Mesenteric fat pad (tissue), 1 donor: Measurements from ENCODE around the gene ME3. TPM values are rescaled to one million over a fixed set of nuclear protein-coding genes. Genes with fewer than 3 reads are reported as not detected.
"Not testable (repeated sequence)": the region's sequence is repeated elsewhere in the genome, so short reads cannot be mapped to it uniquely, and the experiment has no call there.

ENCODE experiments used
- DNase-seq: peaks from one replicate; pipeline ENCODE4 v3.0.0-alpha.2; 2020; ENCODE audit warnings: low spot score
- total RNA-seq: library from RNA; stranded (reverse); fragmentation: NEBNext Ultra II Directional; extraction: Animal tissue kit (Norgen Biotek cat#: 25700); gene quantifications from one replicate; pipeline ENCODE4 v1.2.1, GENCODE V29; 2021
- donor health status: DM: yes; HTN: yes; CAD: no.

ME3 gene
- total RNA-seq, 1 donor from 2014 or later = 49.4 TPM

DNA sequence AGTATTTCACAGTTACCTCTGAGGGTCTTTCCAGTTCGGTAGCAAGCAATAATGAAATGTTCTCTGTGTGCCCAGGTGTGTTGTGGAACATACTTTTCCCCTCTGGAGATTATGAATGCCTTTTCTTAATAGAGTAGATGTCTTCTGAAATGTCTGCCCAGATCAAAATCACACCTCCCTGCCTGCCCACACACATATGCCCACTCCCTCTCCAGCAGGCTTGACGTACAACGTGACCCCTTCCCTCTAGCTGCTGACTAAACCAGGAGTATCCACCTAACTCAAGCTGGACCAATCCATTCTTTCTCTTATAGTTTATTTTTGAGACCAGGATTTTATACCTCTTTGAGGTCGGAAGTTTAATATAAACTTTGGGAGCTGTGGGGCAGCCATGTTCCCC, 48.7 kb downstream of the ME3 start:
- no peak for DNase-seq

DNA sequence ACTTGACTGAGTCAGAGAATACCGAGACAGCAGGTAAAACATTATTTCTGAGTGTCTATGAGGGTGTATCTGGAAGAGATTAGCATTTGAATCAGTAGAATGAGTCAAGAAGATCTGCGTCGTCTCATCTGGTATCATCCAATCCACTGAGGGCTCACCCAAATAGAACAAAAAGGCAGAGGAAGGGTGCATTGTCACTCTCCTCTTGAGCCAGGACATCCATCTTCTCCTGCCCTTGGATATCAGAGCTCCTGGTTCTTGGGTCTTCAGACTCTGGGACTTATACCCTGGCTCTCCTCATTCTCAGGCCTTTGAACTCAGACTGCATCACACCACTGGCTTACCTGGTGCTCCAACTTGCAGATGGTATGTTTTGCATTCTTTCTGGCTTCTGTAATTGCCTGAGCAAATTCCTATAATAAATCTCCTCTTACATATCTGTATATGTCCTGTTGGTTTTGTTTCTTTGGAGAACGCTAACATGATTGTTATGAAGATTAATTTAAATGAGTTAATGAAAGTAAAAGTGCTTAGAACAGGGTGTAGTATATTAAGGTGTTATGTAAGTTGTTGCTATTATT, 49.3 kb downstream of the ME3 start:
- DNase-seq = no peak

DNA sequence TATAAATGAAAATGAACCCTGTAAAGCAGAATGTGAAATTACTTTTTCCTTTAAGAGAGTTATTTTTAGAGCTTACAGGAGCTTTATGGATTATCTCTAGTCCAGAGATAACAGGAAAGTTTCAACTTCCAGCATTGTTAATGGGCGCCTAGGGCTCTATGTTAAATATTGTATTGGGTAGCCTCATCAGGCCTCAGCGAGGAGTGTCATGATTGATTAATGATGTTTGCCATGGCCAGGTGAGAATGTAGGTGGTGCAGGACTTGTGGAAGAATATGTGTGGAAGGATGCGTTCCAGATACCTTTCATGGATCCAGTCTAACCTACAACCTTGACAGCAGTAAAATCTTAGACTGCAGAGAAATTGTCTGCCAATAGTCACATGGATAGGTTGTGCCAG, 50.6 kb downstream of the ME3 start:
- no peak for DNase-seq

DNA sequence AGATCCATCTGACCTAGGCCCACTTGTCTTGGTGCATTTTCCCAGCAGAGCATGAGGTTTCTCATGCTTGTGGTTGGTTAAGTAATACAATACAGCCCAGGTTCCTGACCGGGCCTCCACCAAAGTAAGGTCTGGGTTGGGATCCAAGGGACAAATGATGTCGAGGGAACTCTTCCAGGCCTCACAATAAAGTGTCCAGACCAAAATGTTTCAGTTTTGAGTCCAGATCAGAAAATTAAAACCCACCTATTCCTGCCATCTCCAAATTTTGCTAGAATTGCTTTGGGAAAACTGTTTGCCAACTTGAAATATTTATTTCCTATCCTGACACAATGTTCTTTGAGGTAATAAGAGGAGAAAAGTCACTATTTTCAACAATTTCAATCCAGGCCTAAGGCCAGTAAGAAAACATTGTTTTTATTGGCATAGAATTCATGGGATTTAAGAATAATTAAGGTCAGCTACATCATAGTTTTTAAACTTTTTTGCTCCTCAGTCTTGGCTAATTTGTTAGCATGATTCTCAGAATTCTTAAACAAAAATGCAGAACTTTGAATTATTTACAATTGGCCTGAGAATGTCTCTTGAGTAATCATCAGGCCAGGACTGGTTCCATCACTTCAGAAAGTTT, 51.4 kb downstream of the ME3 start:
- DNase-seq = no peak

DNA sequence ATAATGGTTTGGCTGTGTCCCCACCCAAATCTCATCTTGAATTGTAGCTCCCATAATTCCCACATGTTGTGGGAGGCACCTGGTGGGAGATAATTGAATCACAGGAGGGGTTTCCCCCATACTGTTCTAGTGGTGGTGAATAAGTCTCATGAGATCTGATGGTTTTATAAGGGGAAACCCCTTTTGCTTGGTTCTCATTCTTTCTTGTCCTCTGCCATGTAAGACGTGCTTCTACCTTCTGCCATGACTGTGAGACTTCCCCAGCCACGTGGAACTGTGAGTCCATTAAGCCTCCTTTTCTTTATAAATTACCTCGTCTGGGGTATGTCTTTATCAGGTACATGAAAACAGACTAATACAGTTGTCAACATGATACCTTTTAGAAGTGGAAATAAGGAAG, 53.0 kb downstream of the ME3 start:
- DNase-seq = not testable (repeated sequence)

DNA sequence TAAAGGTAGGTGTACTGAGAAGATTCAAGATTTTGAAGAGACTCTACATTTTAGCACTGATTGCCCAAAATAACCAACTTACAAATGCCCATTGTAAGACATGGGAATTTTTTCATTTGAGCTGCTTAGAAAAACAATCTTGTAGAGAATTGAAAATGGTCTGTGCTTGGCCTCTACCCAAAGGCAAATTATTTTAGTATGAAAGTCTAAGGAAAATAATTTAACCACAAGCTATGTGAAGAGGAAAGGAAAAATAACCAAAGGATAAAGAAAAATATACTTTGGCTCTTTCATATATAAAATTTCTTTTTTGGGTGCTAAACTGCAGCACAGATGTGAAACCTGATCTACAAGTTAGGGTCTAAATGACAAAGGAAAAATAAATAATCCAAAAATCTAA, 54.9 kb downstream of the ME3 start:
- DNase-seq = no peak

DNA sequence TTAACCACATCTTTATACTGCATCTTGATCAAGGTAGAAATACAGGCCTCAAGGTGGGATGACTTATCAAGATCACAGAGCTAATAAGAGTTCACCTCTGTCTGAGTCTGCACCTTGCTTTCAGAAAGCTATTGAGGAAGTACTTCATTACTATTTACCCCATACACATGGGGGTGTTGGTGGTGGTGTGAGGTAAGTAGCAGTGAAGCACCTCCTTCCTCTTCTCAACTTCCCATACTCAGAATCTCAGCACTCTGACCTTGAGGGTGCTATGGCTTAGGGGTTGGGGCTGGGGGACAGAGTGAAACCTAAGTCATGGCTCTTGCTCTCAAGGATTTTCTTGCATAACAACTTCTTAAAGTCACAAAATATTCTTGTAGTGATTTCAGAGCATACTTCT, 56.9 kb downstream of the ME3 start:
- DNase-seq = no peak

DNA sequence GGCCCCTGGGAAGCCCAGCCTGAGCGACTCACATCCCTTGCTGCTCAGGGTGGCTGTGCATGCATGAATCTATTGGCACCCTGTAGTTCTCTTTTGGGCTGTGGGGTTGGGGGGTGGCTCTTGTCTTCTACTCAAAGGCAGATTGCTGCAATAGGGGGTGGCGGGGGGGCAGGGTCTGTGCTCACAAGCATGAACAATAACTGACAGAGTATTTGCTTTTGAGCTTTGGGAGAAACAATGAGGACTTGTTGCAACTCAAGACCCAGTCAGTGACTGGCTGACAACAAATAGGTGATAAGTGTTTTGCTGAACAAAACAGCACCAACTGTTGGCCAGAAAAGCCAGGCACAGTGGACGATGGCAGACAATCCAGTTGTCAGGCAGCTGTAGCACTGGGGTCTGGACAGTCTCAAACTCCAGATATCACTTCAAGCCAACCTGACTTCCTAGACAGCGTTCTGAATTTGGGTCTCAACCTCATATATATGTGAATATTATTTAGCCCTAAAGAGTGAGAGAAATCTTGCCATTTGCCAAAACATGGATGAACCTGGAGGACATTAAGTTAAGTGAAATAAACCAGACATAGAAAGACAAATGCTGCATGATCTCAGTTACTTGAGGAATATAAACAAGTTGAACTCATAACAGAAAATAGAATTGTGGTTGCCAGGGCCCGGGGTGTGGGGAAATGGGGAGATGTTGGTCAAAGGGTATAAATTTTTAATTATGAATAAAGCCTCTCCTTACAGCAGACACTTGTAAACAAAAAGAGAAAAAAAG, 61.7 kb downstream of the ME3 start:
- no peak for DNase-seq

DNA sequence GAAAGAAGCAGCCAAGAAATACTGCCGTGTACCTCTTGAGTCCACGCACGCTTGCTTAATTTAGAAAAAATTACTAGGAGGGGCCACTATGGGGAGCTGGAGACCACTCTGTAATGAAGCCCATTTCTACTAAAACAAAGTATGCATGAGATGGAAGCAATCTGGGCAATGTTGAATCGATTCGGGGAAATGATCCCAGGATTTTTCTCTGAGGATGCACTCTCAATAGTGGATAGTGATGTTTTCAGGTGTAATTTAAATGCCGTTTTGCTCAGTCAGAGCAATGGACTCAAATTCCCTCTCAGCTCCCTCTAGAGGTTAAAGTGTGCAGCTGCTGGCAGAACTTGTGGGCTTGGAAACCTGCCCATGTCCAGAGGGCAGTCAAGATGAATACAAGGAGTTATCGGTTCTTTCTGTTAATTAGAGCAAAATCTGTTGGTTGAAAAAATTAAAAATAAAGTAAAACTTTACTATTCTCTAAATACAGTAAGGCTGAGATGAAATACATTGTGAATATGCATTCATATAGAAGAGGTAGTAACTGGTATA, 64.1 kb downstream of the ME3 start:
- no peak for DNase-seq

DNA sequence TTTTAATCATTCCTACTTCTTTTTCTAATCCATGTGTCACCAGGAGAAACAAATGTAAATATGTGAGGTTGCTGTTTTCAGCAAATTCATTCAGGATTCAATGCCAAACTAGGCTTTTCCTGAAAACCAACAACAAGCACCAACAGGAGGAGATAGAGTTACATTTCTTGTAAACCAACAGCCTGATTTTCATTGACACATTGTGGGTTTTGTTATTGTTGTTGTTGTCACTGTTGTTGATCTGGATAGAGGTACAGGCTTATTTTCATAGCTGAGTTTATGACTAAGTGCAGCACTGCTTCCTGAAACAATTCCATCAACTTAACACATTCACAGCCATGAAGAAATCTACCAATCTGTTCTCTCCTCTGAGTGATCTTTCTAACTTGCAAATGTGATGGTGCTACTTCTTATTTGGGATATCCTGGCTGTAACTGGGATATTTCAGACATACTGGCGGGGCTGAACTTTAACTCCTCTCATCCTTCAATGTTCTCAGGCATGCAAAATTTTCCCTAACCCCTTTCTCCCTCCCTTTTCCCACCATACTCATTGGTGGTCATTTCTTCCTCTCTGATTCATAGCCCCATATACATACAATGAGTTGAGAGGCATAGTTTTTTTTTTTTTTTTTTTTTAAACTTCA, 65.5 kb downstream of the ME3 start:
- DNase-seq = no peak

DNA sequence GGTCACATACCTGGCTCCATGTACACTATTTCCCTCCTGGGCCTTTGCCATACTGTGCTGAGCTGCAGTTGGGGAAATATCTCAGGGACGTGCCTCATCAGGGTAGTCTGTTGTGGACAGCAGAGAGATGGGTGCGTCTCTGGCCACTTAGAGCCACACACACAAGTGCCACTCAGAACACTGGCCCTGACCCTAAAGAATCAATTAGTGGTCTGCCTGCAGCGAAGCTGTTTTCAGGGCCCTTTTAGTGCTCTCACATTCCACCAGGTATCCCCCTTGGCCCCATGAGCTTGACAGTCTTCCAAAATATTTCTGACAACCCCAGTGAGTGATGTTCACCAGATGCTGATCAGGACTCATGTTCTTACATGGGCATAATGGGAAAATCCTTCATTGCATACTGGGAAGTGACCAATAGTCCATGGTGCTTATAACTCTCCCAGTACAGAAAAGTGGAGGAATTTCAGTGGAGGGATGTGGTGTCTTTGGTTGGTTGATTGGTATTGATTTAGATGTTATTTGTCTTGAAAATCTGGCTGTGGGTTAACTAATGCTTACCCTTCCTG, 66.1 kb downstream of the ME3 start:
- DNase-seq = no peak

DNA sequence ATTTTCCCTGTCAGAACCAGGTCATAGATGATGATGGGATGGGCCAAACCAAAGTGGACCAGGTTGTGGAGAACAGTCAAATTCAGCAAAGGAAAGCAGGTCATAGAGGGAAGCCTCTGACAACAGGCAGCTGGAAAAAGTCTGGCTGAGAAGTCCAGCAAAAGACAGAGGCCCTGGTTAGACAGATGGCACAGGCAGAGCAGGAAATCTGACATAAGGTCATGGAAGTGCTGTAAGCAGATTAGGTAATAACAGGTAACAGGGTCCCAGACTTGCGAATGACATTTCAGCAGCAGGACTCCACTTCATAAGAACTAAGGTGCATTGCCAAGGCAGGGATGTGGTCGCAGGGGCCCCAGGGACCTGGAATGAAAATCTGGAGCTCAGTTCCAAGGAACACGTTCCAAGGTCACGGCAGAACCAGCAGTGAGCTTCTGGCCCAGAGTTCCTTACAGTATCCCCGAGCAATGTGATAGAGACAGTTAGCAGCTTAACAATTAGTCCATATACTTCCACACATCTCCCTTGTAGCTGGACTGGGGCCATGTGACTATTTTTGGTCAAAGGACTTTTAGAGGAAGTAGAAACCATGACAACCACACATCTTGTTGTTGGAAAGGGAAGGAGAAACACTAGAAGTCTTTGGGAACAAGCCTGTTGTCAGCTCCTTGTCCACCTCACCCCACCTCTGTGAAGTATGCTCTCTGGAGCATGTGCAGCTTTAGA, 75.4 kb downstream of the ME3 start:
- DNase-seq = no peak

DNA sequence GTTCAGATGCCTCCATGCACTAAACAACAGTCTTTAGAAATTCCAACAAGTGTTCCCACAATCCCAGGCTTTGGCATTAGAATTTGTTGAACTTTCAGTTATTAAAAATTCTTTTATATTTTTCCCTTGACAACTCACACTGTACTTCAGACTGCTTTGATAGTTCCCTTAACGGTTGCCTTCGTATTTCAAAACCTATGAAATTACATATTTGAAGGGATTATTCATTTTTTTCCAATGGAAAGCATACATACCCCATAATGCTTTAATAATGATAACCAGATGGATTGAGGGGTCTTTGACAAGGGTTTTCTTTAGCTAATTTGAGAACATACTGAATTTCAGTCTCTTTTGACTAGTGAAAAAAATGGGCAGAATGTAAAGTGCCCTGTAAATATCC, 76.5 kb downstream of the ME3 start:
- no peak for DNase-seq

DNA sequence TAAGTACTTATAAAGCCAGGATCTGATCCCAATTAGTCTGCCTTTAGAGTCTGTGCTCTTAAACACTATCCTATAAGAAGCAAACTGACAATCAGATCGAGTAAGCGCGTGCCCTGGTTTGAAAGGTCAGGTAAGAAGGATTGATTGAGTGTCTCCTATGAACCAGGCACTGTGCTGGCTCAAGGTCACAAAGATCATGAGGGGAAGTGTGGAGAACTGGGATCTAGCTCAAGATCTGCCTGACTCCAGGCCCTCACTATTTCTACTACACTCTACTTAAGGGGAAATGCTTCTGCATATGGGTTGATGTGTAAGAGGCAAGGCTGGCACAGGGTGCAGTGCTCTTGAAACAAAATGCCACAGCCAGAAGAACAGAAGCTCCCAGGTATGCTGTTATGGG, 77.0 kb downstream of the ME3 start:
- no peak for DNase-seq

DNA sequence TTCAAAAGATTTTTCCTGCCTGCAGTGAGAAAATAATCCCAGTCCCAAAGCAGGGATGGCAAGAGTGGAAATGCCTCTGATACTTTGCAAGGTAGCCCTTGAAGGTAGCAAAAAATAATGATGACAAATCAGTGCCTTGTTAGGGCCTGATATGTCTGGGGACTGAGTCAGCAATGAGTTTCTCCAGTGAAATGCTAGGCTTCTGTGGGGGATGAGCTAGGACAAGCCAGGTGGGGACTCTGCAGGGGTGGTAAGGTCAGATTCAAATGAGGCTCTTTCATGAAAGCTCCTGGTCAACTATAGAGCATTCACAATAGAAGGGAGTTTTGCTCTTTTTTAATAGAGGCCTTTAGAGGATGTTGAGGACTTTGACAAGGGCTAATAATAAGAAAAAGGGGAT, 77.7 kb downstream of the ME3 start:
- DNase-seq = no peak

DNA sequence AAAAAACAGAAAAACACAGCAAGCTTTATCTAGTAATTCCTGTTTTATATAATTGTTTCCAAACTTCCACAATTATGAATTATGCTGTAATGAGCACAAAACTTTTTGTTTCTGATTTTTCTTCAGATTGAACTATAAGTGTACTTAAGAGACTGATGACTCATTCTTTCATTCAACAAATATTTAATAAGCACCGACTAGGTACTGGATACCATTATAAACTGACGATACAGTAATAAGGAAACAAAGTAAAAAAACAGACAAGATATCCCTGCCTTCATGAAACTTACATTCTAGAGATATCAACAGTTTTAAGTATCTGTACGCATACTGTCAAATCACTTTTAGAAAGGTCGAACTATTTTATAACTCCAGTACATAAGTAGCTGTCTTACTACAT, 78.6 kb downstream of the ME3 start:
- DNase-seq = no peak

DNA sequence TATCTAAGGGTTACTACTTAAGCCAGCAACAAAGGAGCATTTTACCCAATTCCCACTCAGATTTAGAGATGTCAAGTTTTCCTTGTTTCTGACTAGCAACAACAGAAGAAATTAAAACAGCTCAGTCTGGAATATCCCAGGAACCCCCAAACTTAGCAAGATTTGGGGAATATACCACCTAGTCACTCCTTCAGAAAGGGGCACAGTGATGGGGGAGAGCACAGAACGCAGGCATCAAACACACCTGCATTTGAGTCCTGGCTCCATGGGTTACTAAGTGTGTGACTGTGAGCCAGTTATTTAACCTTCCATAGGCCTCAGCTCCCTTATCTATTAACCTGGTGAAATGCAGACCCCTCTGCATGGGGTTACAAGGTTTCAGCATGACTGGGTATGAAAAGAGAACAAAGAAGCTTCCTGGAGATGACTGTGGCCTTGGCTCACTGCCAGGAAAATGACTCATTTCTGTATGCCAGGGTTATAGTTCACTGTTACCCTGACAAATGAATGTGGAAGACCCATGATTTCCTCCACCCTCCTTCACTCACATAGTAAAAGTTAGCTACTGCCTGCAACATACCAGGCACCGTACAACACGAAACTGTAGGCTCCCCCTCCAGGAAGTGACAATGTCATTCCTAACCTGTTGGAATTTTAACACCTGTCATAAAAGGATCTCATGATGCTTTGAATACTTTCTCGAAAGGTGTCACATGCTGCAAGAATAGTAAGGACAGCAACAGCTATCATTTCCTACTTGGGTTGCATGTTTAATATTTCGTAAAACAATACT, 79.6 kb downstream of the ME3 start:
- no peak for DNase-seq

DNA sequence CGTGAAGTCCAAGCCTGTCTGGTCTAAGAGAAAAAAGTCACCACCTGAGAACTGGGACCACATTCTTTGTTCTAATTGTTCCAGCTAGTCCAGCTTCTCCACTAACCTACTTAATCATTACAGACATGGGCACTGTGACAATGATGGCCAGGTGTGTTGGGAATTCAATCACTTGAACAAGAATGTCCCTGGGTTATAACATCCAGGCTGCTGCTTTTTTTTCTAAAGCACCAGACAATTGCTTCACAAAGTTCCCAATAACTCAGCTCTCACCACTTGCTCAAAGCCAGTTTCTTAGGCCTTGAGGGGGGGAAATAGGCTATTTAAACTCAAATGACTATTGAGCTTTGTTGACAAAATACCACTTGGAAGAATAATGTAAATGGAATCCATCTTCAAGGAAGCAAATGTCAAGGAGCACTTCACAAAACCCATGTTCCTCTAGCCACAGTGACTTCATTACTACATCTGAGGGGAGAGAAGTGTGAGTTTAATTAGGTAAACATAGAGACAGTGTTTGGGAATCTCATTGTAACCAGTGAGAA, 80.3 kb downstream of the ME3 start:
- no peak for DNase-seq

DNA sequence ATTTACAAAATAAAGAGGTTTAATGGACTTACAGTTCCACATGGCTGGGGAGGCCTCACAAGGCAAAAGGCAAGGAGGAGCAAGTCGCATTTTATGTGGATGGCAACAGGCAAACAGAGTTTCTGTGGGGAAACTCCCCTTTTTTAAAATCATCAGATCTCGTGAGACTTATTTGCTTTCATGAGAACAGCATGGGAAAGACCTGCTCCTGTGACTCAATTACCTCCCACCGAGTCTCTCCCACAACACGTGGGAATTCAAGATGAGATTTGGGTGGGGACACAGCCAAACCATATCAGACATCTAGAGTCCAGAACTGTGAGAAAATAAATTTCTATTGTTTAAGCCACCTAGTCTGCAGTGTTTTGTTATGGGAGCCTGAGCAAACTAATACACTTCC, 80.8 kb downstream of the ME3 start:
- DNase-seq = no peak
